ENCODE measurements around the gene MAGED1.

- no peak for TF ChIP-seq EZH2 (IDR thresholded peaks at IDR 0.05; ENCODE audit: low read length)
- no peak for TF ChIP-seq CTCF (optimal IDR thresholded peaks at IDR 0.05 in 1 of 3, IDR thresholded peaks at IDR 0.05 in 1 of 3, conservative IDR thresholded peaks at IDR 0.05 in 1 of 3; ENCODE audit: extremely low read depth in 1 of 3, insufficient read depth in 2 of 3, low read length in 3 of 3)
These were observed 46.0 kb upstream of the MAGED1 start for GRCh38 chrX:51847463-51847862.
